HepG2 (cell line): ENCODE measurements around the gene MED9. TPM values are rescaled to one million over a fixed set of nuclear protein-coding genes. Genes with fewer than 3 reads are reported as not detected.
A peak's percentile ranks its signal among the peaks of the same experiment; 100 is the strongest.

Experiments used
- ATAC-seq: fragments of 200-7000 bp; cut with Tn5 transposase; 3 replicates; pipeline ENCODE4 v1.9.1; 2020; ENCODE audit warnings: mild to moderate bottlenecking, moderate library complexity
- BruUV-seq: library from RNA; stranded (reverse); fragments of 400-500 nt; replicated peaks from 2 replicates; lab custom pipeline; 2021; lab: Mats Ljungman, UMichigan
- CTCF ChIA-PET: fragments of 300-600 bp; formaldehyde crosslinking; extraction: SDS; loops from one replicate; lab custom pipeline; 2021; ENCODE audit warnings: low total read pairs, inconsistent platforms, low intra/inter-chr PET ratio; lab: Yijun Ruan, JAX
- POLR2A ChIA-PET: fragments of 350-600 bp; sonication (Branson Sonifier 250); formaldehyde crosslinking; loops from one replicate; lab custom pipeline; 2020; ENCODE audit warnings: antibody characterized with exemption, inconsistent platforms; lab: Yijun Ruan, JAX
- DNase-seq: peaks from one replicate; pipeline ENCODE4 v3.0.0-alpha.2; 2015; ENCODE audit warnings: low spot score
- FAIRE-seq: peaks from 3 replicates; lab custom pipeline; 2011; peaks lifted over from hg19 to GRCh38; lab: Jason Lieb, UNC
- H2AFZ ChIP-seq: one replicate; pipeline ENCODE4 v1.6.1; 2011; ENCODE audit warnings: low read length, inconsistent platforms
- H3K27ac ChIP-seq: fragments of 300-600 bp; 3 replicates; pipeline ENCODE4 v1.8.0; 2011; ENCODE audit warnings: mixed run types, mild to moderate bottlenecking, mixed read lengths, low read length, inconsistent platforms; ENCODE audit not compliant: insufficient read depth; ENCODE audit errors: extremely low read length
- H3K27me3 ChIP-seq, 2 experiments: fragments of 200-600 bp in 1 of 2; 2 replicates in 1 of 2; 3 replicates in 1 of 2; pipeline versions ENCODE4 v1.6.0 to v1.8.0; 2011; ENCODE audit warnings: low read length in 2 of 2, mild to moderate bottlenecking in 2 of 2, moderate library complexity in 2 of 2, inconsistent platforms in 1 of 2; ENCODE audit not compliant: insufficient read depth in 2 of 2, control insufficient read depth in 1 of 2
- H3K36me3 ChIP-seq, 2 experiments: fragments of 200-600 bp in 1 of 2; replicated peaks in 1 of 2; 2 replicates in 1 of 2; 3 replicates in 1 of 2; pipeline versions ENCODE4 v1.5.1 to v1.8.0; 2011; ENCODE audit warnings: low read length in 2 of 2, inconsistent platforms in 1 of 2; ENCODE audit not compliant: insufficient read depth in 2 of 2, control insufficient read depth in 1 of 2
- H3K4me1 ChIP-seq: 2 replicates; pipeline ENCODE4 v1.5.1; 2012; ENCODE audit warnings: low read length, inconsistent platforms; ENCODE audit not compliant: insufficient read depth
- H3K4me2 ChIP-seq: 2 replicates; pipeline ENCODE4 v1.6.0; 2011; ENCODE audit warnings: low read depth, low read length, inconsistent platforms
- H3K4me3 ChIP-seq, 3 experiments: fragments of 200-600 bp in 1 of 3; sonication (generic), shearing (Covaris generic) in 1 of 3; replicated peaks in 1 of 3; 2 replicates each; pipeline ENCODE4 v1.5.1; 2011 to 2016; ENCODE audit warnings: low read length in 3 of 3, inconsistent platforms in 2 of 3, low read depth in 2 of 3, mild to moderate bottlenecking in 2 of 3, control low read depth in 1 of 3, mixed read lengths in 1 of 3; ENCODE audit not compliant: insufficient read depth in 1 of 3
- H3K79me2 ChIP-seq: one replicate; pipeline ENCODE4 v1.6.1; 2011; ENCODE audit warnings: low read length, inconsistent platforms; ENCODE audit not compliant: insufficient read depth
- H3K9ac ChIP-seq: 2 replicates; pipeline ENCODE4 v1.6.0; 2011; ENCODE audit warnings: mild to moderate bottlenecking, low read depth, low read length, inconsistent platforms; ENCODE audit not compliant: insufficient read depth
- H3K9me3 ChIP-seq: 2 replicates; pipeline ENCODE4 v1.5.1; 2012; ENCODE audit warnings: mild to moderate bottlenecking, low read length
- H4K20me1 ChIP-seq: 2 replicates; pipeline ENCODE4 v1.6.0; 2011; ENCODE audit warnings: inconsistent platforms, mild to moderate bottlenecking, low read length, moderate library complexity; ENCODE audit not compliant: insufficient read depth
- NFE2 ChIP-seq: sonication (generic); formaldehyde crosslinking; IDR thresholded peaks from 2 replicates; pipeline ENCODE4 v1.4.0; 2020; ENCODE audit warnings: missing genetic modification reagents
- NFKBIZ ChIP-seq: IDR thresholded peaks from 2 replicates; pipeline ENCODE4 v1.6.1; 2018; ENCODE audit warnings: missing genetic modification reagents, missing compliant biosample characterization
- NR1H2 ChIP-seq: sonication (generic); formaldehyde crosslinking; IDR thresholded peaks from 2 replicates; pipeline ENCODE4 v1.8.1; 2022; ENCODE audit warnings: low read depth, missing genetic modification reagents, borderline replicate concordance
- NR3C1 ChIP-seq: sonication (generic); formaldehyde crosslinking; IDR thresholded peaks from 2 replicates; pipeline ENCODE4 v1.4.0; 2020; ENCODE audit warnings: missing genetic modification reagents
- SALL2 ChIP-seq: sonication (generic); formaldehyde crosslinking; IDR thresholded peaks from 2 replicates; pipeline ENCODE4 v1.8.1; 2023; ENCODE audit warnings: mild to moderate bottlenecking, missing genetic modification reagents, inconsistent platforms
- SRY ChIP-seq: sonication (generic); formaldehyde crosslinking; IDR thresholded peaks from 2 replicates; pipeline ENCODE4 v1.8.0; 2022; ENCODE audit warnings: mild to moderate bottlenecking, missing genetic modification reagents
- TBP ChIP-seq: sonication (generic); formaldehyde crosslinking; IDR thresholded peaks from 2 replicates; pipeline ENCODE4 v1.5.0; 2020; ENCODE audit warnings: missing genetic modification reagents
- ZBTB42 ChIP-seq: sonication (generic); formaldehyde crosslinking; IDR thresholded peaks from 2 replicates; pipeline ENCODE4 v1.5.0; 2020; ENCODE audit warnings: mild to moderate bottlenecking, missing genetic modification reagents
- ZIK1 ChIP-seq: sonication (generic); formaldehyde crosslinking; IDR thresholded peaks from 2 replicates; pipeline ENCODE4 v1.5.0; 2020; ENCODE audit warnings: mild to moderate bottlenecking, low read depth, missing genetic modification reagents, borderline replicate concordance
- ZMYM3 ChIP-seq: sonication (generic); formaldehyde crosslinking; IDR thresholded peaks from 2 replicates; pipeline ENCODE4 v1.5.1; 2020; ENCODE audit warnings: mild to moderate bottlenecking, missing genetic modification reagents
- ZNF256 ChIP-seq: sonication (generic); formaldehyde crosslinking; conservative IDR thresholded peaks from 2 replicates; pipeline ENCODE4 v1.4.0; 2020; ENCODE audit warnings: missing genetic modification reagents
- ZNF333 ChIP-seq: sonication (generic); formaldehyde crosslinking; IDR thresholded peaks from 2 replicates; pipeline ENCODE4 v1.4.0; 2020; ENCODE audit warnings: mild to moderate bottlenecking, missing genetic modification reagents, borderline replicate concordance
- ZNF460 ChIP-seq: sonication (generic); formaldehyde crosslinking; IDR thresholded peaks from 2 replicates; pipeline ENCODE4 v1.5.1; 2020; ENCODE audit warnings: missing genetic modification reagents, mild to moderate bottlenecking, borderline replicate concordance
- ZNF484 ChIP-seq: sonication (generic); formaldehyde crosslinking; IDR thresholded peaks from 2 replicates; pipeline ENCODE4 v1.5.1; 2020; ENCODE audit warnings: mild to moderate bottlenecking, low read depth, missing genetic modification reagents, borderline replicate concordance
- ZNF749 ChIP-seq: sonication (generic); formaldehyde crosslinking; IDR thresholded peaks from 2 replicates; pipeline ENCODE4 v1.8.0; 2022; ENCODE audit warnings: mild to moderate bottlenecking, missing genetic modification reagents, moderate library complexity, borderline replicate concordance
- ZNF879 ChIP-seq: sonication (generic); formaldehyde crosslinking; IDR thresholded peaks from 2 replicates; pipeline ENCODE4 v1.8.1; 2023; ENCODE audit warnings: missing genetic modification reagents
- WGBS: methylation state at CpG from one replicate; pipeline ENCODE4 v1.1.6; 2017; ENCODE audit warnings: low lambda C conversion rate; 5-methylcytosine and 5-hydroxymethylcytosine counted together
- in situ Hi-C: cut with HindIII; loops from 2 replicates; pipeline ENCODE4 v1.10.0; 2017; ENCODE audit warnings: low pct_unique_long_range_greater_than_20kb; ENCODE audit not compliant: extremely low pct_ligation_motif_present
- intact Hi-C: fragments of 100-400 bp; cut with micrococcal nuclease; formaldehyde crosslinking; loops from one replicate; pipeline ENCODE4 v1.10.0; 2022; ENCODE audit not compliant: unreplicated experiment
- polyA plus RNA-seq, 8 experiments: library from polyadenylated mRNA; depleted of rRNA in 3 of 8; stranded (reverse) in 7 of 8; unstranded in 1 of 8; fragments of >200 nt; fragmentation: Illumina TruSeq in 4 of 8; extraction: Trizol in 4 of 8; gene quantifications; 2 replicates each; pipeline versions ENCODE4 v1.2.1 to v1.2.3, GENCODE V29; 2011 to 2016; ENCODE audit warnings: low read depth in 4 of 8, missing spikeins in 1 of 8, mixed read lengths in 1 of 8; ENCODE audit not compliant: insufficient read depth in 1 of 8
- total RNA-seq, 5 experiments: library from RNA; depleted of rRNA; stranded (reverse); fragments of >200 nt; fragmentation: Illumina TruSeq; extraction: Trizol; gene quantifications; 2 replicates each; pipeline ENCODE4 v1.2.3, GENCODE V29; 2016; ENCODE audit warnings: low read depth in 1 of 5
- TF ChIP-seq, protein P1 (sequence below): sonication (generic); formaldehyde crosslinking; IDR thresholded peaks from 2 replicates; pipeline ENCODE4 v1.5.0; 2020; ENCODE audit warnings: missing genetic modification reagents
- TF ChIP-seq, protein P2 (sequence below): sonication (generic); formaldehyde crosslinking; IDR thresholded peaks from 2 replicates; pipeline ENCODE4 v1.8.0; 2022; ENCODE audit warnings: missing genetic modification reagents, mild to moderate bottlenecking, inconsistent platforms, borderline replicate concordance

MED9 gene
- total and polyA plus RNA-seq, 2 of the 13 experiments (the other 11 are each of a cell fraction or from before 2014, with no cell fraction given), result 11.9 to 15.1 TPM

DNA sequence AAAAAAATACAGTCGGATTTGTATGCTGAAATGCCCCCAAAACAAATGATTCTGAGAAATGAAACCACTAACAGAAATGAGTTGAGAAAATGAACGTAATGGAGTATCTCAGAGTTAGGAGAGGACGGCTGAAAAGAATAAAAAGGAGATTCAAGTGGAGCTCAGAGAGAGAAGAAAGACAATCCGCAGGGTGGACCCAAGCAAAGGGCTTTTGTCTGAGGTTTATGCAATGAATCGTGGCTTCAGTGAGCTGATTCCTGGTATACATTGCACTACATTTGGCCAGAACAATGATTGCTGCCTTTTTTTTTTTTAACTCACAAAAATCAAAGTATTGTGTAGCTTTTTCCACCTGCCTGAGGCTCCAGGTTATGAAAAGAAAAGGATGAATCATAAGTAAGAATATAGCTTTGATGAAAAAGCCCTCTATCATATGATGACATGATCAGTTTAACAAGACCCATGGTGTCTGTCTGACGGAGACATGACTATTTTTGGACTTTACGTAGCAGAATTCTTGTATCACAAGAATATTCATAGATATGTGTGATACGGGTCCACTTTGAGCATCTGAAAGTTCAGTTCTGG lies 4.4 kb upstream of the MED9 start:
- Histone ChIP-seq H3K4me3 (no peak overlapping the region), H3K4me1 (peaks cover 48% of the 10 kb centered on the region), H3K27ac (no peak overlapping the region), H3K36me3 (no peaks in the 10 kb centered on the region), H3K9ac (no peak overlapping the region), H4K20me1 (no peaks in the 10 kb centered on the region), H3K4me2 (peak overlapping the region; percentile 20; the same call in 1 of the 2 replicates), H2AFZ (no peak overlapping the region), H3K27me3 (peaks cover 7 to 45% of the 10 kb centered on the region in 2 experiments; a peak in 3 of 5 replicates), H3K79me2 (peaks cover 5% of the 10 kb centered on the region), H3K9me3 (no peaks in the 10 kb centered on the region)
- in situ Hi-C loops, result no loop called here
- intact Hi-C loops, result no loop called here
- 26% methylated on average over 8 of the region's 8 CpGs for WGBS
- POLR2A ChIA-PET, result interaction anchor here (0.7 to 1.3 kb wide), 2 partner anchors 24 to 103 kb away, joined by 3 to 5 read pairs; partner anchors contain the start of gene RASD1
- no peak for FAIRE-seq
- no peak for ATAC-seq
- no TSS peak for BruUV-seq
- no peak for DNase-seq
- TF ChIP-seq ZNF460 (no peak), TBP (CRISPR knock-in tag) (no peak), ZNF256 (no peak), SALL2 (CRISPR knock-in tag) (no peak), ZNF484 (no peak), ZNF749 (CRISPR knock-in tag) (no peak), ZIK1 (CRISPR knock-in tag) (no peak), NFKBIZ (CRISPR knock-in tag) (no peak), NFE2 (CRISPR knock-in tag) (no peak)
- CTCF ChIA-PET, result no interaction called here

DNA sequence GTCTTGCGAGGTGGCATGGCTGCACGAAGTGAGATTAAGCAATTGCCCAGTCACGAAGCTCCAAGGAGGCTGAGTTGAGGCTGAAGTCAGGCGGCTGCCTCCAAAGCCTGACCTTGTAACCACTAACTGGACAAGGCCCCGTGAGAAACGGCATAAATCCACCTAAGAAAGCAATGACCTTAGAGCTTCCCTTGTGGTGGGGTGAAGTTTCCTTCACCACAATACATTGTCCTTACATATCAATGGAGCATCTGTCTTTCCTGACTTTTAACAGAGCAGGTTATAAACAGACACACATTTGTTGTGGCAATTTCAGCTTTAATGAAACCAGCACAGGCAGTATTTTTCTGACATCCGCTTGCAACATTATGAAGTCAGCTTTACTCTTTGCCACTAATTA lies 2.5 kb upstream of the MED9 start:
- no peaks in the 10 kb centered on the region for H4K20me1 ChIP-seq
- no peak for FAIRE-seq
- H3K36me3 ChIP-seq, result no peaks in the 10 kb centered on the region; a peak in 1 of 5 replicates
- ChIA-PET POLR2A (no interaction called here), CTCF (no interaction called here)
- BruUV-seq, result no TSS peak
- no peak for DNase-seq
- H3K79me2 ChIP-seq, result peaks cover 23% of the 10 kb centered on the region
- no peak for ATAC-seq
- intact Hi-C loops, result no loop called here
- in situ Hi-C loops, result no loop called here
- WGBS, result 34% methylated on average over 7 of the region's 7 CpGs
- H3K9ac ChIP-seq, result no peak overlapping the region
- H2AFZ ChIP-seq, result peak overlapping the region; percentile 40
- H3K4me3 ChIP-seq, result no peak overlapping the region
- H3K4me1 ChIP-seq, result peaks cover 47% of the 10 kb centered on the region
- TF ChIP-seq NR1H2 (CRISPR knock-in tag), result no peak
- no peak for TF ChIP-seq ZNF333 (CRISPR knock-in tag)
- no peak for TF ChIP-seq ZNF879
- TF ChIP-seq, protein P1, sequence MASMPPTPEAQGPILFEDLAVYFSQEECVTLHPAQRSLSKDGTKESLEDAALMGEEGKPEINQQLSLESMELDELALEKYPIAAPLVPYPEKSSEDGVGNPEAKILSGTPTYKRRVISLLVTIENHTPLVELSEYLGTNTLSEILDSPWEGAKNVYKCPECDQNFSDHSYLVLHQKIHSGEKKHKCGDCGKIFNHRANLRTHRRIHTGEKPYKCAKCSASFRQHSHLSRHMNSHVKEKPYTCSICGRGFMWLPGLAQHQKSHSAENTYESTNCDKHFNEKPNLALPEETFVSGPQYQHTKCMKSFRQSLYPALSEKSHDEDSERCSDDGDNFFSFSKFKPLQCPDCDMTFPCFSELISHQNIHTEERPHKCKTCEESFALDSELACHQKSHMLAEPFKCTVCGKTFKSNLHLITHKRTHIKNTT (CRISPR knock-in tag), result no peak
- TF ChIP-seq ZMYM3, result no peak
- no peak for TF ChIP-seq SRY (CRISPR knock-in tag)
- TF ChIP-seq, protein P2, sequence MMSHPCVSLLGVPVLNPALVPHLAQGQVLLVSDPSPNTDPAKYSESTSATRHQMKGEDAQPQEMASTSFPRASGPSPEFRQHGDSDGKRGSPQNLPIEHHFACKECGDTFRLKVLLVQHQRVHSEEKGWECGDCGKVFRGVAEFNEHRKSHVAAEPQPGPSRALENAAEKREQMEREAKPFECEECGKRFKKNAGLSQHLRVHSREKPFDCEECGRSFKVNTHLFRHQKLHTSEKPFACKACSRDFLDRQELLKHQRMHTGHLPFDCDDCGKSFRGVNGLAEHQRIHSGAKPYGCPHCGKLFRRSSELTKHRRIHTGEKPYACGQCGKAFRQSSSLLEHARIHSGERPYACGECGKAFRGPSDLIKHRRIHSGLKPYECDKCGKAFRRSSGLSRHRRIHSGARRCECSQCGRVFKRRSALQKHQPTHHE (CRISPR knock-in tag), result no peak
- no peak for TF ChIP-seq ZBTB42 (CRISPR knock-in tag)
- TF ChIP-seq NR3C1, result no peak
- H3K4me2 ChIP-seq, result no peak overlapping the region
- H3K27me3 ChIP-seq, result peaks cover 6 to 38% of the 10 kb centered on the region in 2 experiments; a peak in 3 of 5 replicates
- H3K27ac ChIP-seq, result no peak overlapping the region
- no peaks in the 10 kb centered on the region for H3K9me3 ChIP-seq
